Chondrocyte (in vitro differentiated cells): ENCODE measurements around the gene NMB. TPM values are rescaled to one million over a fixed set of nuclear protein-coding genes. Genes with fewer than 3 reads are reported as not detected.

Experiments used
- DNase-seq: peaks from one replicate; pipeline ENCODE4 v3.0.0; 2021; ENCODE audit warnings: mixed read lengths, low spot score
- H3K27ac Mint-ChIP-seq: one replicate; pipeline ENCODE4 v1.8.0; 2021; ENCODE audit warnings: mild to moderate bottlenecking, moderate library complexity, mixed read lengths; ENCODE audit not compliant: unreplicated experiment
- H3K27me3 Mint-ChIP-seq: 2 replicates; pipeline ENCODE4 v1.8.0; 2021; ENCODE audit warnings: low read depth, mixed read lengths
- H3K36me3 Mint-ChIP-seq: 2 replicates; pipeline ENCODE4 v1.8.0; 2021; ENCODE audit warnings: low read depth, mixed read lengths
- H3K4me1 Mint-ChIP-seq: 2 replicates; pipeline ENCODE4 v1.8.0; 2021; ENCODE audit warnings: low read depth, mild to moderate bottlenecking, mixed read lengths
- H3K4me3 Mint-ChIP-seq: one replicate; pipeline ENCODE4 v1.8.0; 2021; ENCODE audit warnings: mild to moderate bottlenecking, moderate library complexity, mixed read lengths; ENCODE audit not compliant: unreplicated experiment
- H3K9me3 Mint-ChIP-seq: 2 replicates; pipeline ENCODE4 v1.8.0; 2021; ENCODE audit warnings: low read depth, mixed read lengths
- total RNA-seq: library from RNA; stranded (reverse); gene quantifications from 3 replicates; pipeline ENCODE4 v1.2.1, GENCODE V29; 2021
- TF ChIP-seq, protein P1 (sequence below): fragments of 200-600 bp; sonication (generic); IDR thresholded peaks from 2 replicates; pipeline ENCODE4 v1.5.0; 2021; ENCODE audit warnings: antibody characterized with exemption, mild to moderate bottlenecking, moderate library complexity

The NMB gene
- total RNA-seq, 1 donor from 2014 or later: 7.8 TPM

GRCh38 chr15:84625123-84625522, 32.9 kb downstream of the NMB start:
- peaks cover under 1% of the 10 kb centered on the region for H3K4me1 Mint-ChIP-seq
- H3K27ac Mint-ChIP-seq: no peak overlapping the region
- no peaks in the 10 kb centered on the region for H3K27me3 Mint-ChIP-seq
- TF ChIP-seq, protein P1, sequence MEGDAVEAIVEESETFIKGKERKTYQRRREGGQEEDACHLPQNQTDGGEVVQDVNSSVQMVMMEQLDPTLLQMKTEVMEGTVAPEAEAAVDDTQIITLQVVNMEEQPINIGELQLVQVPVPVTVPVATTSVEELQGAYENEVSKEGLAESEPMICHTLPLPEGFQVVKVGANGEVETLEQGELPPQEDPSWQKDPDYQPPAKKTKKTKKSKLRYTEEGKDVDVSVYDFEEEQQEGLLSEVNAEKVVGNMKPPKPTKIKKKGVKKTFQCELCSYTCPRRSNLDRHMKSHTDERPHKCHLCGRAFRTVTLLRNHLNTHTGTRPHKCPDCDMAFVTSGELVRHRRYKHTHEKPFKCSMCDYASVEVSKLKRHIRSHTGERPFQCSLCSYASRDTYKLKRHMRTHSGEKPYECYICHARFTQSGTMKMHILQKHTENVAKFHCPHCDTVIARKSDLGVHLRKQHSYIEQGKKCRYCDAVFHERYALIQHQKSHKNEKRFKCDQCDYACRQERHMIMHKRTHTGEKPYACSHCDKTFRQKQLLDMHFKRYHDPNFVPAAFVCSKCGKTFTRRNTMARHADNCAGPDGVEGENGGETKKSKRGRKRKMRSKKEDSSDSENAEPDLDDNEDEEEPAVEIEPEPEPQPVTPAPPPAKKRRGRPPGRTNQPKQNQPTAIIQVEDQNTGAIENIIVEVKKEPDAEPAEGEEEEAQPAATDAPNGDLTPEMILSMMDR: no peak
- no peak overlapping the region for H3K4me3 Mint-ChIP-seq
- peaks cover 29% of the 10 kb centered on the region for H3K36me3 Mint-ChIP-seq
- H3K9me3 Mint-ChIP-seq: peaks cover 17% of the 10 kb centered on the region
- no peak for DNase-seq

DNA sequence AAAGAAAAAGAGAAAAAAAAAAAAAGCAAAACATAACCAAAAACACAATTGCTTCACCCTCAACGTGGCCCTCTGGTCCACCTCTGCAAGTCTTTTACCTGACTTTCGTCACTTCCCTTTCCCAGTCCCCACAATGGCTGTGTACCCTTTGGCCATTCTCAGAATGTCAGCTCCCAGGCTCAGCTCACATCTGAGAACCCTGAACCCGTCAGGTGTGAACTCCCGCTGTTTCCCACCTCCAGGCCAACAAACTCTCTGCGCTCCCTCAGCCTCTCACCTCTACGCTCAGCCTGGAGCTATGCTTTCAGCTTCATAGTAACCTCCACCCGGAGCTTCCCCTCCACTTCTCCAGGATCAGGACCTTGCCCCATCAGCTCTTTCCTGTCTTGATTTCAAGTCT, 33.6 kb downstream of the NMB start:
- DNase-seq: no peak
- TF ChIP-seq, protein P1: no peak
- peaks cover 21% of the 10 kb centered on the region for H3K9me3 Mint-ChIP-seq
- peaks cover 33% of the 10 kb centered on the region for H3K36me3 Mint-ChIP-seq
- no peaks in the 10 kb centered on the region for H3K27me3 Mint-ChIP-seq
- H3K4me3 Mint-ChIP-seq: no peak overlapping the region
- no peaks in the 10 kb centered on the region for H3K4me1 Mint-ChIP-seq
- no peak overlapping the region for H3K27ac Mint-ChIP-seq

DNA sequence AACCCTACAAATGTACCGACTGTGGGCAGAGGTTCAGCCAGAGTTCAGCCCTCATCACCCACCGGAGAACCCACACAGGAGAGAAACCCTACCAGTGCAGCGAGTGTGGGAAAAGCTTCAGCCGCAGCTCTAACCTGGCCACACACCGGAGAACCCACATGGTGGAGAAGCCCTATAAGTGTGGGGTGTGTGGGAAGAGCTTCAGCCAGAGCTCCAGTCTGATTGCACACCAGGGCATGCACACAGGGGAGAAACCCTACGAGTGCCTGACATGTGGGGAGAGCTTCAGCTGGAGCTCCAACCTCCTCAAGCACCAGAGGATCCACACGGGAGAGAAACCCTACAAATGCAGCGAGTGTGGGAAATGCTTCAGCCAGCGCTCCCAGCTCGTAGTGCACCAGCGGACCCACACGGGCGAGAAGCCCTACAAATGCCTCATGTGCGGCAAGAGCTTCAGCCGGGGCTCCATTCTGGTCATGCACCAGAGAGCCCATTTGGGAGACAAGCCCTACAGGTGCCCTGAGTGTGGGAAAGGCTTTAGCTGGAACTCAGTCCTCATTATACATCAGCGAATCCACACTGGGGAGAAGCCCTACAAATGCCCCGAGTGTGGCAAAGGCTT, 36.5 kb downstream of the NMB start:
- DNase-seq: peak; percentile 38
- Mint-ChIP-seq H3K36me3 (peaks cover 33% of the 10 kb centered on the region), H3K27ac (no peak overlapping the region), H3K27me3 (no peaks in the 10 kb centered on the region), H3K4me3 (no peak overlapping the region), H3K4me1 (no peaks in the 10 kb centered on the region), H3K9me3 (peaks cover 22% of the 10 kb centered on the region)
- TF ChIP-seq, protein P1: no peak

- H3K9me3 Mint-ChIP-seq: peaks cover 22% of the 10 kb centered on the region
- H3K36me3 Mint-ChIP-seq: peaks cover 33% of the 10 kb centered on the region
Measured at GRCh38 chr15:84620626-84621025, 37.4 kb downstream of the NMB start.

GRCh38 chr15:84616235-84616634, 41.8 kb downstream of the NMB start:
- no peak overlapping the region for H3K4me3 Mint-ChIP-seq
- H3K36me3 Mint-ChIP-seq: peaks cover 18% of the 10 kb centered on the region
- TF ChIP-seq, protein P1: no peak
- DNase-seq: no peak
- H3K27me3 Mint-ChIP-seq: no peaks in the 10 kb centered on the region
- H3K4me1 Mint-ChIP-seq: peaks cover 3% of the 10 kb centered on the region
- no peak overlapping the region for H3K27ac Mint-ChIP-seq
- peaks cover 16% of the 10 kb centered on the region for H3K9me3 Mint-ChIP-seq

More at GRCh38 chr15:84620626-84621025, 37.4 kb downstream of the NMB start:
- Mint-ChIP-seq H3K27ac (no peak overlapping the region), H3K27me3 (no peaks in the 10 kb centered on the region), H3K4me3 (no peak overlapping the region), H3K4me1 (no peaks in the 10 kb centered on the region)
- peak; percentile 59 for DNase-seq
- TF ChIP-seq, protein P1: no peak
